HepG2 (cell line): ENCODE results near the gene WNT6. TPM values are rescaled to one million over a fixed set of nuclear protein-coding genes. Genes with fewer than 3 reads are reported as not detected.
A peak's percentile ranks its signal among the peaks of the same experiment; 100 is the strongest.

Experiments
- GATAD1 ChIP-seq: IDR thresholded peaks from 2 replicates; pipeline ENCODE4 v1.6.1; 2016; ENCODE audit warnings: missing genetic modification reagents, missing compliant biosample characterization
- GFI1 ChIP-seq: sonication (generic); formaldehyde crosslinking; IDR thresholded peaks from 2 replicates; pipeline ENCODE4 v1.5.0; 2020; ENCODE audit warnings: missing genetic modification reagents, mild to moderate bottlenecking, borderline replicate concordance
- HMGA1 ChIP-seq: sonication (generic); formaldehyde crosslinking; conservative IDR thresholded peaks from 2 replicates; pipeline ENCODE4 v1.4.0; 2020; ENCODE audit warnings: missing genetic modification reagents
- KLF16 ChIP-seq, 2 experiments: sonication (generic) in 1 of 2; formaldehyde crosslinking in 1 of 2; IDR thresholded peaks; 2 replicates each; pipeline versions ENCODE4 v1.6.1 to v1.8.0; 2016 to 2023; ENCODE audit warnings: missing genetic modification reagents in 2 of 2, missing compliant biosample characterization in 1 of 2
- MTF2 ChIP-seq: sonication (generic); formaldehyde crosslinking; IDR thresholded peaks from 2 replicates; pipeline ENCODE4 v1.5.0; 2020; ENCODE audit warnings: missing genetic modification reagents, borderline replicate concordance
- NFKB2 ChIP-seq: sonication (generic); formaldehyde crosslinking; IDR thresholded peaks from 2 replicates; pipeline ENCODE4 v1.4.0; 2020; ENCODE audit warnings: missing genetic modification reagents, borderline replicate concordance
- SIX1 ChIP-seq: sonication (generic); formaldehyde crosslinking; IDR thresholded peaks from 2 replicates; pipeline ENCODE4 v1.4.0; 2020; ENCODE audit warnings: missing genetic modification reagents, borderline replicate concordance
- SIX4 ChIP-seq: sonication (generic); formaldehyde crosslinking; IDR thresholded peaks from 2 replicates; pipeline ENCODE4 v1.4.0; 2020; ENCODE audit warnings: missing genetic modification reagents
- SP1 ChIP-seq, 2 experiments: fragments of 450-650 bp in 1 of 2; sonication (generic) in 1 of 2; formaldehyde crosslinking in 1 of 2; IDR thresholded peaks; 2 replicates each; pipeline versions ENCODE4 v1.4.0 to v1.6.1; 2016 to 2020; ENCODE audit warnings: missing genetic modification reagents in 1 of 2
- SRF ChIP-seq: IDR thresholded peaks from 2 replicates; pipeline ENCODE4 v1.6.1; 2011; ENCODE audit warnings: mild to moderate bottlenecking, low read depth, low read length, moderate library complexity
- ZNF30 ChIP-seq: sonication (generic); formaldehyde crosslinking; IDR thresholded peaks from 2 replicates; pipeline ENCODE4 v1.5.0; 2020; ENCODE audit warnings: mild to moderate bottlenecking, missing genetic modification reagents
- ZNF75D ChIP-seq: sonication (generic); formaldehyde crosslinking; IDR thresholded peaks from 2 replicates; pipeline ENCODE4 v1.8.1; 2023; ENCODE audit warnings: missing genetic modification reagents, mild to moderate bottlenecking, borderline replicate concordance
- polyA plus RNA-seq, 8 experiments: library from polyadenylated mRNA; depleted of rRNA in 3 of 8; stranded (reverse) in 7 of 8; unstranded in 1 of 8; fragments of >200 nt; fragmentation: Illumina TruSeq in 4 of 8; extraction: Trizol in 4 of 8; gene quantifications; 2 replicates each; pipeline versions ENCODE4 v1.2.1 to v1.2.3, GENCODE V29; 2011 to 2016; ENCODE audit warnings: low read depth in 4 of 8, missing spikeins in 1 of 8, mixed read lengths in 1 of 8; ENCODE audit not compliant: insufficient read depth in 1 of 8
- total RNA-seq, 5 experiments: library from RNA; depleted of rRNA; stranded (reverse); fragments of >200 nt; fragmentation: Illumina TruSeq; extraction: Trizol; gene quantifications; 2 replicates each; pipeline ENCODE4 v1.2.3, GENCODE V29; 2016; ENCODE audit warnings: low read depth in 1 of 5
- TF ChIP-seq, protein P1 (sequence below): sonication (generic); formaldehyde crosslinking; IDR thresholded peaks from 2 replicates; pipeline ENCODE4 v1.4.0; 2020; ENCODE audit warnings: missing genetic modification reagents, borderline replicate concordance
- TF ChIP-seq, protein P2 (sequence below): sonication (generic); formaldehyde crosslinking; IDR thresholded peaks from 2 replicates; pipeline ENCODE4 v1.4.0; 2020; ENCODE audit warnings: missing genetic modification reagents, borderline replicate concordance
- TF ChIP-seq, protein P3 (sequence below), 2 experiments: sonication (generic) in 1 of 2; formaldehyde crosslinking in 1 of 2; IDR thresholded peaks; 2 replicates each; pipeline versions ENCODE4 v1.6.1 to v1.9.0; 2014 to 2022; ENCODE audit warnings: antibody characterized with exemption in 1 of 2, borderline replicate concordance in 1 of 2, inconsistent platforms in 1 of 2, low read depth in 1 of 2, missing genetic modification reagents in 1 of 2

Gene WNT6
- total and polyA plus RNA-seq, 2 of the 13 experiments (the other 11 are each of a cell fraction or from before 2014, with no cell fraction given): 0.20 TPM; not detected in 1

DNA sequence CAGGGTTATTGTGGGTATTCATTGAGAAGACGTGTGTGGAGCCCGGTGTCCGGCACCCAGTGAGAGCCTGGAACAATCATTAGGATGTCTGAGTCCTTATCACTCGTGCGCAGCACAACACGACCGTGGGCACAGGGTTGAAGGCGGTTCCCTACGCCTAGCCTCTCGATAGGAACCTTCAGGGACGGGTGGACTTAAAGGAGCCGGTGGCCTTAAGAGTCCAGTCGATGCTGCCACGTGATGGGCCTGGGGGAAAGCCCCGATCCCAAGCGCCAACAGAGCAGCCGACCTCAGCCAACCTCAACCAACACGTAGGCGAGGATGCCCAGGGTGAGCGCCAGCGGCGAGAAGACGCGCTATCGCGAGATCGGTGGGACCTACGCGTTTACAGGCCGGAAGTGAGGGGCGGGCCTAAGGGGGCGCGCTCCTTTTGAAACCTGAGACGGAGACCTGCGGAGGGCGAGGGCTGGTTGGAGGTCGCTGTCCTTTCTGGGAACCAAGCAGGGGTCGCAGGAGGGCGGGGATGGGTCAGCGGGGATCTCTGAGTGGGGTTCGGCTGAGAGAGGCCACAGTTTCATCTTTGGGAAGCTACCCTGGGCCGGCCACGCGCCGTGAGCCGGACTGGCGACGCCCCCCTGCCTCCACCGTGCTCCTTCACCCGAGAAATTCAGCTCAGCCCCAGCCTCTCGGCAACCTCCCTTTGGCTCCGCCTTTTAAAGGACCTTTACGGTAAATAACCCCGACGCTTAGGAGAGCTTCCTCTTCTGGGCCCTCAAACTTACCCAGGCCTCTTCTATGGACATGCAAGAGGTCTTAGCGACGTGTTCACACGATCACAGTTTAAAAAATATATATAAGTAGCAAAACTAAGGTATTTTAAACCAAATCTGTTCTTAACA lies 49.4 kb downstream of the WNT6 start (continued):
- TF ChIP-seq SIX4 (CRISPR knock-in tag) (peak; percentile 99), GATAD1 (CRISPR knock-in tag) (peak; percentile 94), KLF16 (CRISPR knock-in tag; IDR thresholded peaks at IDR 0.05) (peak in 1 of 2 experiments; percentile 98; a peak in 2 of 4 replicates), MTF2 (CRISPR knock-in tag) (0 out of 2 replicates have a peak, but pooled peaks have one; percentile 74), ZNF75D (CRISPR knock-in tag) (no peak), SRF (no peak), NFKB2 (CRISPR knock-in tag) (peak; percentile 96), GFI1 (no peak), ZNF30 (CRISPR knock-in tag) (peak; percentile 91), SP1 (IDR thresholded peaks at IDR 0.05) (peak; percentile 92), SP1 (CRISPR knock-in tag; IDR thresholded peaks at IDR 0.05) (peak; percentile 87), SIX1 (CRISPR knock-in tag) (peak; percentile 93), HMGA1 (CRISPR knock-in tag) (no peak)
- TF ChIP-seq, protein P1, sequence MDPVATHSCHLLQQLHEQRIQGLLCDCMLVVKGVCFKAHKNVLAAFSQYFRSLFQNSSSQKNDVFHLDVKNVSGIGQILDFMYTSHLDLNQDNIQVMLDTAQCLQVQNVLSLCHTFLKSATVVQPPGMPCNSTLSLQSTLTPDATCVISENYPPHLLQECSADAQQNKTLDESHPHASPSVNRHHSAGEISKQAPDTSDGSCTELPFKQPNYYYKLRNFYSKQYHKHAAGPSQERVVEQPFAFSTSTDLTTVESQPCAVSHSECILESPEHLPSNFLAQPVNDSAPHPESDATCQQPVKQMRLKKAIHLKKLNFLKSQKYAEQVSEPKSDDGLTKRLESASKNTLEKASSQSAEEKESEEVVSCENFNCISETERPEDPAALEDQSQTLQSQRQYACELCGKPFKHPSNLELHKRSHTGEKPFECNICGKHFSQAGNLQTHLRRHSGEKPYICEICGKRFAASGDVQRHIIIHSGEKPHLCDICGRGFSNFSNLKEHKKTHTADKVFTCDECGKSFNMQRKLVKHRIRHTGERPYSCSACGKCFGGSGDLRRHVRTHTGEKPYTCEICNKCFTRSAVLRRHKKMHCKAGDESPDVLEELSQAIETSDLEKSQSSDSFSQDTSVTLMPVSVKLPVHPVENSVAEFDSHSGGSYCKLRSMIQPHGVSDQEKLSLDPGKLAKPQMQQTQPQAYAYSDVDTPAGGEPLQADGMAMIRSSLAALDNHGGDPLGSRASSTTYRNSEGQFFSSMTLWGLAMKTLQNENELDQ (CRISPR knock-in tag): no peak
- TF ChIP-seq, protein P2, sequence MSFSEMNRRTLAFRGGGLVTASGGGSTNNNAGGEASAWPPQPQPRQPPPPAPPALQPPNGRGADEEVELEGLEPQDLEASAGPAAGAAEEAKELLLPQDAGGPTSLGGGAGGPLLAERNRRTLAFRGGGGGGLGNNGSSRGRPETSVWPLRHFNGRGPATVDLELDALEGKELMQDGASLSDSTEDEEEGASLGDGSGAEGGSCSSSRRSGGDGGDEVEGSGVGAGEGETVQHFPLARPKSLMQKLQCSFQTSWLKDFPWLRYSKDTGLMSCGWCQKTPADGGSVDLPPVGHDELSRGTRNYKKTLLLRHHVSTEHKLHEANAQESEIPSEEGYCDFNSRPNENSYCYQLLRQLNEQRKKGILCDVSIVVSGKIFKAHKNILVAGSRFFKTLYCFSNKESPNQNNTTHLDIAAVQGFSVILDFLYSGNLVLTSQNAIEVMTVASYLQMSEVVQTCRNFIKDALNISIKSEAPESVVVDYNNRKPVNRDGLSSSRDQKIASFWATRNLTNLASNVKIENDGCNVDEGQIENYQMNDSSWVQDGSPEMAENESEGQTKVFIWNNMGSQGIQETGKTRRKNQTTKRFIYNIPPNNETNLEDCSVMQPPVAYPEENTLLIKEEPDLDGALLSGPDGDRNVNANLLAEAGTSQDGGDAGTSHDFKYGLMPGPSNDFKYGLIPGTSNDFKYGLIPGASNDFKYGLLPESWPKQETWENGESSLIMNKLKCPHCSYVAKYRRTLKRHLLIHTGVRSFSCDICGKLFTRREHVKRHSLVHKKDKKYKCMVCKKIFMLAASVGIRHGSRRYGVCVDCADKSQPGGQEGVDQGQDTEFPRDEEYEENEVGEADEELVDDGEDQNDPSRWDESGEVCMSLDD (CRISPR knock-in tag): no peak; the same call in 1 of the 2 replicates
- TF ChIP-seq, protein P3, sequence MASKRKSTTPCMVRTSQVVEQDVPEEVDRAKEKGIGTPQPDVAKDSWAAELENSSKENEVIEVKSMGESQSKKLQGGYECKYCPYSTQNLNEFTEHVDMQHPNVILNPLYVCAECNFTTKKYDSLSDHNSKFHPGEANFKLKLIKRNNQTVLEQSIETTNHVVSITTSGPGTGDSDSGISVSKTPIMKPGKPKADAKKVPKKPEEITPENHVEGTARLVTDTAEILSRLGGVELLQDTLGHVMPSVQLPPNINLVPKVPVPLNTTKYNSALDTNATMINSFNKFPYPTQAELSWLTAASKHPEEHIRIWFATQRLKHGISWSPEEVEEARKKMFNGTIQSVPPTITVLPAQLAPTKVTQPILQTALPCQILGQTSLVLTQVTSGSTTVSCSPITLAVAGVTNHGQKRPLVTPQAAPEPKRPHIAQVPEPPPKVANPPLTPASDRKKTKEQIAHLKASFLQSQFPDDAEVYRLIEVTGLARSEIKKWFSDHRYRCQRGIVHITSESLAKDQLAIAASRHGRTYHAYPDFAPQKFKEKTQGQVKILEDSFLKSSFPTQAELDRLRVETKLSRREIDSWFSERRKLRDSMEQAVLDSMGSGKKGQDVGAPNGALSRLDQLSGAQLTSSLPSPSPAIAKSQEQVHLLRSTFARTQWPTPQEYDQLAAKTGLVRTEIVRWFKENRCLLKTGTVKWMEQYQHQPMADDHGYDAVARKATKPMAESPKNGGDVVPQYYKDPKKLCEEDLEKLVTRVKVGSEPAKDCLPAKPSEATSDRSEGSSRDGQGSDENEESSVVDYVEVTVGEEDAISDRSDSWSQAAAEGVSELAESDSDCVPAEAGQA (IDR thresholded peaks at IDR 0.05; ENCODE audit: low read depth): peak; percentile 74
- TF ChIP-seq, protein P3 (CRISPR knock-in tag; IDR thresholded peaks at IDR 0.05; ENCODE audit: borderline replicate concordance): peak; percentile 48; the same call in 1 of the 2 replicates
